GM06990 (cell line): ENCODE data around the gene DCTN5.

ENCODE experiments used
- DNase-seq: peaks from one replicate; pipeline ENCODE4 v3.0.0-alpha.2; 2011; ENCODE audit not compliant: insufficient read length; ENCODE audit errors: extremely low read depth
- H3K27me3 ChIP-seq: replicated peaks from 2 replicates; pipeline ENCODE4 v1.6.0; 2011; ENCODE audit warnings: low read length; ENCODE audit not compliant: control insufficient read depth, insufficient read depth
- H3K36me3 ChIP-seq: 2 replicates; pipeline ENCODE4 v1.5.1; 2011; ENCODE audit warnings: low read length; ENCODE audit not compliant: control insufficient read depth, insufficient read depth
- H3K4me3 ChIP-seq: replicated peaks from 2 replicates; pipeline ENCODE4 v1.5.1; 2011; ENCODE audit warnings: low read depth, mild to moderate bottlenecking, control low read depth, low read length
- TF ChIP-seq, protein P1 (sequence below): IDR thresholded peaks from 2 replicates; pipeline ENCODE4 v1.5.1; 2011; ENCODE audit warnings: low read length, control low read depth, mild to moderate bottlenecking, inconsistent platforms; ENCODE audit not compliant: insufficient read depth, poor library complexity, severe bottlenecking

DCTN5 gene

DNA sequence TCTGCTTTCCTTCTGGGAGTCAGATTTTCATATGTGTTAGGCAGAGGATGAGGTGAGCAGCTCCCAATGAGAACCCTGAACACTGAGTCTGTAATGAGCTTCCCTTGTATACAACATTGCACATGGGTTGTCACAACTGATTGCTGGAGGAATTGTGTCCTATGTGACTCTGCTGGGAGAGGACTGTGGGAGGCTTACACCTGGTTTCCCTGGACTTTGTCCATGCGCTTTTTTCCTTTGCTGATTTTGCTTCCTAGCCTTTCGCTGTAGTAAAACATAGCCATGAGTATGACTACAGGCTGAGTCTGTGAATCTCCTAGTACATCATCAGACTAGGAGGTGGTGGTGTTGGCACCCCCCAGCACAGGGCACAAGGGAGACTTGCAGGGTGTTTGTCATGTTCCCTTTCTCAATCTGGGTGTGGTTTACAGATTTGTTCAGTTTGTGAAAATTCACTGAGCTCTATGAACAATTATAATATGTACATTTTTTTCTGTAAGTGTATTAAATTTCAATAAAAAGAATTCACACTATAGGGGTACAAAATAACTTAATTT is 35.7 kb downstream of the DCTN5 start:
- DNase-seq, result no peak
- Histone ChIP-seq H3K4me3 (no peak overlapping the region), H3K36me3 (peaks cover 12% of the 10 kb centered on the region), H3K27me3 (no peaks in the 10 kb centered on the region)
- TF ChIP-seq, protein P1, sequence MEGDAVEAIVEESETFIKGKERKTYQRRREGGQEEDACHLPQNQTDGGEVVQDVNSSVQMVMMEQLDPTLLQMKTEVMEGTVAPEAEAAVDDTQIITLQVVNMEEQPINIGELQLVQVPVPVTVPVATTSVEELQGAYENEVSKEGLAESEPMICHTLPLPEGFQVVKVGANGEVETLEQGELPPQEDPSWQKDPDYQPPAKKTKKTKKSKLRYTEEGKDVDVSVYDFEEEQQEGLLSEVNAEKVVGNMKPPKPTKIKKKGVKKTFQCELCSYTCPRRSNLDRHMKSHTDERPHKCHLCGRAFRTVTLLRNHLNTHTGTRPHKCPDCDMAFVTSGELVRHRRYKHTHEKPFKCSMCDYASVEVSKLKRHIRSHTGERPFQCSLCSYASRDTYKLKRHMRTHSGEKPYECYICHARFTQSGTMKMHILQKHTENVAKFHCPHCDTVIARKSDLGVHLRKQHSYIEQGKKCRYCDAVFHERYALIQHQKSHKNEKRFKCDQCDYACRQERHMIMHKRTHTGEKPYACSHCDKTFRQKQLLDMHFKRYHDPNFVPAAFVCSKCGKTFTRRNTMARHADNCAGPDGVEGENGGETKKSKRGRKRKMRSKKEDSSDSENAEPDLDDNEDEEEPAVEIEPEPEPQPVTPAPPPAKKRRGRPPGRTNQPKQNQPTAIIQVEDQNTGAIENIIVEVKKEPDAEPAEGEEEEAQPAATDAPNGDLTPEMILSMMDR, result no peak

DNA sequence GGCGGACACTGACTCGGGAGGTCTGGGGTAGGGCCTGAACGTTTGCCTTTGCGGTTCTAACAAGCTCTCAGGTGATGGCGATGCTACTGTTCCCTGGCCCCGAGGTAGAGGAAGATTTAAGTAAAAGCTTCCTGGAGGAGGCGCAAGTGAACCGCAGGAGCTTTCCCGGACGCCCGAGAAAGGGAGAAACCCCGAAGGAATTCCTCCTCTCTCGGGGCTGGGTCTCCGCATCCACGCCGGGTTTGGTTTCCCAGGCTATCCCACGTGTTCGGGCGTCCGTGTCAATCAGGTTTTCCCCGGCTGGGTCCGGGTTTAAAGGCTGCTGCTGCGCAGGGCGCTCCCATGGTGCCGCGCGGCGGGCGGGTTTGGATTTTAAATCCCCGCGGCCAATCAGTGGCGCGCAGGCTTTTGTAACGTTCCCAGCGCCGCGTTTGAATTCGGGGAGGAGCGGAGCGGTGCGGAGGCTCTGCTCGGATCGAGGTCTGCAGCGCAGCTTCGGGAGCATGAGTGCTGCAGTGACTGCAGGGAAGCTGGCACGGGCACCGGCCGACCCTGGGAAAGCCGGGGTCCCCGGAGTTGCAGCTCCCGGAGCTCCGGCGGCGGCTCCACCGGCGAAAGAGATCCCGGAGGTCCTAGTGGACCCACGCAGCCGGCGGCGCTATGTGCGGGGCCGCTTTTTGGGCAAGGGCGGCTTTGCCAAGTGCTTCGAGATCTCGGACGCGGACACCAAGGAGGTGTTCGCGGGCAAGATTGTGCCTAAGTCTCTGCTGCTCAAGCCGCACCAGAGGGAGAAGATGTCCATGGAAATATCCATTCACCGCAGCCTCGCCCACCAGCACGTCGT is 37.4 kb downstream of the DCTN5 start, which contains the start of gene PLK1:
Gene PLK1, plus strand, starts transcription at position 460 of the 844 bp plus-strand sequence. Its CDS starts 44 bp downstream, at position 504.
- Histone ChIP-seq H3K4me3 (peak within 1 kb of the TSS; percentile 87), H3K27me3 (no peaks in the 10 kb centered on the region), H3K36me3 (peaks cover 15% of the 10 kb centered on the region)
- DNase-seq, result peak; percentile 87
- TF ChIP-seq, protein P1, result peak; percentile 56

DNA sequence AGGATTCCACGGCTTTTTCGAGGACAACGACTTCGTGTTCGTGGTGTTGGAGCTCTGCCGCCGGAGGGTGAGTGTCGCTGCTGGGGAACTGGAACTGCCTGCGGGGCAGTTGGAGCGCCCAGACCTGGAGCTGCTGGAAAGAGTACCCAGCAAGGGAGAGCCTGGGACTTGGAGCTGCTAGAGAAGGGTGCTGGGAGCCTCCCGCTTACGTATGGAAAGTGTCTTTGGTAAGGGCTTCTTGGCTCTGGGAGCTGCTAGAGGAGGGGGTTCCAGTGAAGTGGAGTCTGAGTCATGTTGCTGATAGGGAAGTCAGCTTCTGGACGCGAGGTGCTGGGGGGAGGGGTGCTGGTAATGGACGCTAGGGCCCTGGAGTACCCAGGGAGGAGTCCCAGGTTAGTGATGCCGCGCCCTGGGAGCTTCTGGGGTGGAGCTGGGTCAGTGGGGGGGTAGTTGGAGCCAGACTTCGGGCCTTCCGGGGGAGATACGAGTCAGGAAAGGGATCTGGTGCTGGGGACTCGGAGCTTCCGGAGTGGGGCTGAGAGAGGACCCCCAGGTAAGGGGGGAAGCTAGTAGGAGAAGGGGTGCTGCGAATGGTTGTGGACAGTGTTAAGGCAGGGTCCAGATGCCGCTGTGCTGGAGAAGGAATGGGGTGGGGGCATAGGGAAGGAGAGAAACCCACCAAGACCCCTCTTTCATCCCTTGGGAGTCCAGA is 38.2 kb downstream of the DCTN5 start:
- Histone ChIP-seq H3K4me3 (peak overlapping the region; percentile 87), H3K27me3 (no peaks in the 10 kb centered on the region), H3K36me3 (peaks cover 19% of the 10 kb centered on the region)
- peak; percentile 34 for DNase-seq
- TF ChIP-seq, protein P1, result no peak

DNA sequence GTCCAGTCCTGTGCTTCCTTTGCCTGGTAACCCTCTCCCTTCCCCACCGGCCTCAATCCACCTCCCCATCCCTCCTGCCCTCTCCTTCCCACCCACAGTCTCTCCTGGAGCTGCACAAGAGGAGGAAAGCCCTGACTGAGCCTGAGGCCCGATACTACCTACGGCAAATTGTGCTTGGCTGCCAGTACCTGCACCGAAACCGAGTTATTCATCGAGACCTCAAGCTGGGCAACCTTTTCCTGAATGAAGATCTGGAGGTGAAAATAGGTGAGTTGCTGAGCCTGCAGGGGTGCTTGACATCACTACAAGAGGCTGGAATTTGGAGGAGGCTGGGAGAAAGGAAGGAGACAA is 38.7 kb downstream of the DCTN5 start:
- no peaks in the 10 kb centered on the region for H3K27me3 ChIP-seq
- TF ChIP-seq, protein P1, result no peak
- DNase-seq, result no peak
- peak overlapping the region; percentile 87 for H3K4me3 ChIP-seq
- peaks cover 19% of the 10 kb centered on the region for H3K36me3 ChIP-seq

DNA sequence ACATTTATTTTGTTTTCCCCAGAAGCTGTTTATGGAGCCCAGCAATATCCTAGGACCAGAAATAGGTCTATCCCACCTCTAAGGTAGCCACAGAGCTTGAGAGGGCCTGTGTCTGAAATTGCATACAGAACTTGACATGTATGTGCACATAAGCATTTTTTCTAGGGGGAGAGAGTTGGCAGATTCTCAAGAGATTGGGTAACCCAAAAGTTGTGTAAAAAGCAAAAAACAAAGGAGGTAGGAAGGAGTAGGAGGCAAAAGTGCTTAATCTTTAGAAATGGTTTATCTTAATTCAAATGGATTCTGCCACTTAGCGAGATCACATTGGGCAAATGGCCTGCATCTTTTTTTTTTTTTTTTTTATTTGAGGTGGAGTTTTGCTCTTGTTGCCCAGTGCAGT is 40.9 kb downstream of the DCTN5 start:
- Histone ChIP-seq H3K4me3 (no peak overlapping the region), H3K27me3 (no peaks in the 10 kb centered on the region), H3K36me3 (peaks cover 25% of the 10 kb centered on the region)
- TF ChIP-seq, protein P1, result no peak
- no peak for DNase-seq
